ENCODE data around the gene LONP2. TPM values are rescaled to one million over a fixed set of nuclear protein-coding genes. Genes with fewer than 3 reads are reported as not detected.

The LONP2 gene
- total RNA-seq, 1 experiment from 2014 or later = 41.5 TPM

GRCh38 chr16:48365601-48366164 is 121.6 kb downstream of the LONP2 start:
- Histone ChIP-seq H3K79me2 (ENCODE audit: low read length) (peaks cover 98% of the 10 kb centered on the region), H4K20me1 (ENCODE audit: low read length) (peaks cover 6% of the 10 kb centered on the region; the same call in 1 of the 2 replicates), H3F3A (ENCODE audit: low read length, unreplicated experiment) (no peaks in the 10 kb centered on the region), H3K4me2 (ENCODE audit: low read length) (peak overlapping the region; percentile 98), H3K36me3 (ENCODE audit: low read depth, low read length) (peaks cover 9% of the 10 kb centered on the region; the same call in 1 of the 2 replicates), H3K9me3 (ENCODE audit: low read length) (no peaks in the 10 kb centered on the region), H3K9me2 (replicated peaks; ENCODE audit: low read length) (no peaks in the 10 kb centered on the region), H3K27ac (ENCODE audit: low read length) (peak overlapping the region; percentile 77), H2AFZ (ENCODE audit: low read length) (peak overlapping the region; percentile 75), H3K27me3 (ENCODE audit: low read length) (no peaks in the 10 kb centered on the region), H3K4me1 (ENCODE audit: insufficient read depth, low read length) (peaks cover 27% of the 10 kb centered on the region), H3K4me3 (ENCODE audit: low read length) (peak overlapping the region; percentile 81), H3K9ac (ENCODE audit: low read length) (peak overlapping the region; percentile 77)
- intact Hi-C loops (cut with micrococcal nuclease) = loop anchor here (1.0 to 5.0 kb wide), 6 partner anchors 19 to 257 kb away; partner anchors contain the start of gene SIAH1
- BruUV-seq (replicated peaks) = no TSS peak
- TF ChIP-seq, protein P1, sequence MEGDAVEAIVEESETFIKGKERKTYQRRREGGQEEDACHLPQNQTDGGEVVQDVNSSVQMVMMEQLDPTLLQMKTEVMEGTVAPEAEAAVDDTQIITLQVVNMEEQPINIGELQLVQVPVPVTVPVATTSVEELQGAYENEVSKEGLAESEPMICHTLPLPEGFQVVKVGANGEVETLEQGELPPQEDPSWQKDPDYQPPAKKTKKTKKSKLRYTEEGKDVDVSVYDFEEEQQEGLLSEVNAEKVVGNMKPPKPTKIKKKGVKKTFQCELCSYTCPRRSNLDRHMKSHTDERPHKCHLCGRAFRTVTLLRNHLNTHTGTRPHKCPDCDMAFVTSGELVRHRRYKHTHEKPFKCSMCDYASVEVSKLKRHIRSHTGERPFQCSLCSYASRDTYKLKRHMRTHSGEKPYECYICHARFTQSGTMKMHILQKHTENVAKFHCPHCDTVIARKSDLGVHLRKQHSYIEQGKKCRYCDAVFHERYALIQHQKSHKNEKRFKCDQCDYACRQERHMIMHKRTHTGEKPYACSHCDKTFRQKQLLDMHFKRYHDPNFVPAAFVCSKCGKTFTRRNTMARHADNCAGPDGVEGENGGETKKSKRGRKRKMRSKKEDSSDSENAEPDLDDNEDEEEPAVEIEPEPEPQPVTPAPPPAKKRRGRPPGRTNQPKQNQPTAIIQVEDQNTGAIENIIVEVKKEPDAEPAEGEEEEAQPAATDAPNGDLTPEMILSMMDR (conservative IDR thresholded peaks at IDR 0.05; ENCODE audit: low read depth, low read length) = no peak; the same call in 1 of the 2 replicates
- TF ChIP-seq EZH2 (IDR thresholded peaks at IDR 0.05; ENCODE audit: low read length, unreplicated experiment) (no peak), EZH2phosphoT487 (IDR thresholded peaks at IDR 0.05; ENCODE audit: borderline replicate concordance, low read length) (no peak)
- DNase-seq (peak; percentile 78), ATAC-seq (peak; percentile 97)
- ChIA-PET POLR2A (ENCODE audit: unreplicated experiment) (interaction anchor here (0.6 to 1.0 kb wide), 5 partner anchors 18 to 591 kb away, joined by 3 read pairs; no protein-coding TSS in a partner anchor), CTCF (interaction anchor here (1.7 kb wide), 1 partner anchor 161 kb away, joined by 5 read pairs; no protein-coding TSS in a partner anchor)

DNA sequence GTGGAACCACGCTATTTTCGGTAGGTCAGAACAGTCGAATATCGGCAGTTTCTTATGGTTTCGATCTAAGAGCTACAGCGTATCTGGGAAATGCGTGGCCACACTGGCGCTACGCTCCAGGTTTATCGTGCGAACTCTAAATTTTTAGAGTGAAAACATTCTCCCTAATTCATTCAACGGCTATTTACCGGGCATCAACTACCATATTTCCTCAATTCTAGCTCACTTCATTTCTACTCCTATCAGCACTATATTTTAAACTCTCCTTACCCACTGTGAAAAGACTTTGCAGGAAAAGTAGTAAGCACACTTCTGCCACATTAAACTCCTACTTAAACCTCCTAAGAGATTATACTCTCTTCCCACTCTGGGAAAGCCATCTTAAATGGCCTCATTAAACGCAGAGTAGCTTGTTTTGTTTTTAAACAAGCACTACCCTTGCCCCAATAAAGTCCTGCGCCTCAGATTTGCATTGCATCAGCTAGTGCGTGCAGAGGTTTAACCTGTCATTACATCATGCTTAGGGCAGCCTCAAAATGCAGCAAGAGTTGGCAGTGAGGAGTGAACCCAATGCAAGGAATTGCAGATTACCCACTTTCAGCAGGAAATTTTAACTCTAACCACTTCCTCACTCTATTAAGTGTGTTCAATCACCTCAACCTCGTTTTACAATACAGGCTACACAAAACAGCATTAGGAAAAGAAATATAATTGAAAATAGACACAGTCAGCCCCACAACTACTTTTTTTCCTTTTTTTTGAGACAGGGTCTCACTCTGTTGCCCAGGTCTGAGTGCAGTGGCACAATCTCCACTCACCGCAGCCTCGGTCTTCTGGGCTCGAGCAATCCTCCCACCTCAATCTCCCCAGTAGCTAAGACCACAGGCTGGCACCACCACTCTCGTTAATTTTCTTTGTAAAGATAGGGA is 122.3 kb downstream of the LONP2 start:
- Histone ChIP-seq H3K4me3 (ENCODE audit: low read length) (peak overlapping the region; percentile 81), H3K27me3 (ENCODE audit: low read length) (no peaks in the 10 kb centered on the region), H2AFZ (ENCODE audit: low read length) (peak overlapping the region; percentile 75), H3K4me1 (ENCODE audit: insufficient read depth, low read length) (peaks cover 27% of the 10 kb centered on the region), H3K4me2 (ENCODE audit: low read length) (peak overlapping the region; percentile 98), H3K27ac (ENCODE audit: low read length) (peak overlapping the region; percentile 77), H3K9me2 (replicated peaks; ENCODE audit: low read length) (no peaks in the 10 kb centered on the region), H3K79me2 (ENCODE audit: low read length) (peaks cover 98% of the 10 kb centered on the region), H3K9ac (ENCODE audit: low read length) (peak overlapping the region; percentile 77), H3K36me3 (ENCODE audit: low read depth, low read length) (peaks cover 8% of the 10 kb centered on the region; the same call in 1 of the 2 replicates), H4K20me1 (ENCODE audit: low read length) (peaks cover 6% of the 10 kb centered on the region; the same call in 1 of the 2 replicates), H3F3A (ENCODE audit: low read length, unreplicated experiment) (no peaks in the 10 kb centered on the region), H3K9me3 (ENCODE audit: low read length) (no peaks in the 10 kb centered on the region)
- BruUV-seq (replicated peaks) = TSS peak; percentile 86
- CTCF ChIA-PET = interaction anchor here (1.7 kb wide), 1 partner anchor 160 kb away, joined by 5 read pairs; no protein-coding TSS in a partner anchor
- peak; percentile 51 for ATAC-seq
- DNase-seq = peak; percentile 60
- TF ChIP-seq EZH2phosphoT487 (IDR thresholded peaks at IDR 0.05; ENCODE audit: borderline replicate concordance, low read length) (no peak), EZH2 (IDR thresholded peaks at IDR 0.05; ENCODE audit: low read length, unreplicated experiment) (no peak)
- TF ChIP-seq, protein P1 (conservative IDR thresholded peaks at IDR 0.05; ENCODE audit: low read depth, low read length) = no peak
- intact Hi-C loops (cut with micrococcal nuclease) = loop anchor here (1.0 to 5.0 kb wide), 6 partner anchors 18 to 256 kb away; partner anchors contain the start of gene SIAH1
- POLR2A ChIA-PET (ENCODE audit: unreplicated experiment) = interaction anchor here (0.6 to 1.0 kb wide), 5 partner anchors 17 to 592 kb away, joined by 3 to 5 read pairs (median 3); no protein-coding TSS in a partner anchor
